Suppressor macrophage treated with lipopolysaccharide for 4 hours (primary cell): ENCODE measurements around the gene PDS5B.
"Not testable (repeated sequence)": the region's sequence is repeated elsewhere in the genome, so short reads cannot be mapped to it uniquely, and the experiment has no call there.

ENCODE experiments used
- DNase-seq: peaks from one replicate; pipeline ENCODE4 v3.0.0-alpha.2; 2020

Gene PDS5B

DNA sequence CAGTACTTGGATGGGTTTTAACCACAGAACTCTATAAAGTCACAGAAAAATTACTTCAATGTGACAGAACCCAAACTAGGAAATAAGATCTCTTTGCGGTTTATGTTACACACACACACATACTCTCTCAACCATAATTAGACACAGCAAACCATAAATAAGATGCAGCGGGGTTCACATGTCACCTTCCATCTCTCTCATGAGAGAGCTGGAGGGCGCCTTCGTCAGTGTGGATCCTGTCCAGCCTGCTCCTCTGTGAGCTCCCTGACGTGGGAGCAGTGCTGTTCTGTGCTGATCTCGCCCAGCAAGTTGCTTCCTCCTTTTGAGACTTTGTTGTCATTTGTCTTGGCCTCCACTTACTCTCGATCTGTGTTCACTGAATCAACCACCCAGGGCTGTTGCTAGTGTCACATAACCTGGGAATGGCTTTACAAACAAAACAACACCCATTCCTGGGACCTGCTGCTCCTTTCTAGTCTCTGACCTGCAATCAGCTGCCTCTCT is 225.1 kb downstream of the PDS5B start:
- DNase-seq: peak; percentile 20

DNA sequence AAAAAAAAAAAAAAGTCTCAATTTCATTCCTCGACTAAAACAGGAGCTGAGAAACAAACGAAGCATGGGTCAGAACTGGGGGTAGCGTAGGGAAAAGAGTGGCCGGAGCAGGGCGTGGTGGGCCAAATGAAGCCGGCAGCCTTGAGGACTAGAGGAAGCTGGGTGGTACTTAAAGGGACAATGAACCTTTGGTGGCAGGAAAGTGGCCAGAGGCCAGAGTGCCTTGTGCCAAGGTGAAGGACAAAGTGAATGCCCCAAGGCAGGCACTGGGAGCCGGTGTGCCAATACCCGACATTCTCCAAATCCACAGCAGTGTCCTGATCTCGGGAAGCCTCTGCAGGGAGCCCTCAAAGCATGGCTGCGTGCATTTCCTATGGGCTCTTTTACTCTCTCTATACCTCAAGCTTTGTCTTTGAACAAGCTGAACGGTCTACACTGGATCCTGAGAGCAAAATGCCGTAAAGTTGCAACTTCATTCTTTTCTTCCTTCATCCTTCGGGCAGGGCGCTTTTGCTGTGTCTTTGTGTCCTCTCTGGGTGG is 235.0 kb downstream of the PDS5B start:
- DNase-seq: no peak

DNA sequence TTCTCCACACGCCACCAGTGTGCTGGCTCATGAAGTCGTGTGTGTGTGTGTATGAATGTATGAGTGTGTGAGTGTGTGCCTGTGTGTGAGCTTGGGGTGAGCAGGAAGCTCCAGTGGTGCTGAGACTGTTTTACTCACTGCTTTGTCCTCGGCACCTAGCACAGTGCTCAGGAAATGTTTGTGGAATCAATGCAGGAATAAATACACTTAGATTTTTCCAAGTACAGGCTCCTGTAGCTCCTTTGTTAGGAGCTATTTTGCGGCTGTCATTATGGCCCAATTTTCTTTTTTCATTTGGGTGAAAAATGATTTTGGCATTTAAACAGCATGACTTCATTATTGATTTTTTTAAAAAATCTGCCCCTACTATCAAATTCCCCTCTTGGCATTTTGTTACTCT is 236.5 kb downstream of the PDS5B start:
- DNase-seq: no peak

DNA sequence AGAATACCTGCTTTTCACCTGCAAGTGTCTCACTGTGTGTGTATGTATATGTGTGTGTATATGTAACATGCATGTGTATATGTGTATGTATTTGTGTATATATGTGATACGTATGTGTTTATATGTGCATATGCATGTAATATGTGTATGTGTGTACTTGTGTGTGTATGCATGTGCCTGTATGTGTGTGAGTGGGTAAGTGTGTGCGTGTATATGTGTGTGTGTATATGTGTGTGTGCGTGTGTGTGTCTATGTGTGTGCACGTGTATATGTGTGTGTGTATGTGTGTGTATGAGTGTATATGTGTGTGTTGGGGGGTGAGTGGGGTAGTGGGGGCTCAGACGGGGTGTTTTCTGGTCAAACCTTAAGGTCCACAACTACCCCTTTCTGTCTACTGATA is 237.3 kb downstream of the PDS5B start:
- DNase-seq: no peak

DNA sequence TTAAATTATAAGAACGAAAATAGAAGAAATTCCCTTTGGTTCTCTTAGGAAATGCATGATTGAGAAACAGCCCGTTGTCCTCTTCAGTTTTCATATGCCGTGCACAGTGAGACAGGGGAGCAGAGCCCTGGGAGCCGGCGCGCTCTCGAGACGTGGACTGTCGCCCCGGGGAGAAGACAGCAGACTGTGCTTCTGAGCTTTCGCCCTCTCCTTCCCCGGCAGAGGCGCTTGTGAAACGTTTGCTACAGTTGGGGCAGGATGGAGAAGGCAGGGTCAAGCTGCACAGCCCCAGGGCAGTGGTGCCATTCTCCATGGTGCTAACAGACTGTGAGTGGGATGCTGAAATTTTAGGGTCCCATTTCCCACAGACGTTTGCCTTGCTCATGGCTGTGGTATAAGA is 237.8 kb downstream of the PDS5B start:
- DNase-seq: no peak

DNA sequence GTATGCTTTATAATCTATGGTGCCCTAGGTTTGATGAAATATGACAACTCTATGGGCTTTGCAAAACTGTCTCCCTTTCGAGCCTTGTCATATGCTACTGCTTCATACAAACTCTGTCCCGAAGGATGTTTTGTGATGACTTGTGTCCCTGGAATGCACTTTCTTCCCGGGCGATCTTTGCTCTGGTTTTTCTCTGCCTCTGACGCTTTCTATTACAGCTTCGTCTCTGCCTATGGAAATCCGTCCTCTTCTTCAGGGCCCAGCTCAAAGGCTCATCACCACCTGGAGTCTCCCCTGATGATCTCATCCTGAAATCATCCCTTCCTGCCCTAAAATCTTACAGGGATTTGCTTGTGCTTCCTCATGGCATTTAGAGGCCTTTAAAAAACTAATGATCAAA is 238.4 kb downstream of the PDS5B start:
- DNase-seq: no peak

DNA sequence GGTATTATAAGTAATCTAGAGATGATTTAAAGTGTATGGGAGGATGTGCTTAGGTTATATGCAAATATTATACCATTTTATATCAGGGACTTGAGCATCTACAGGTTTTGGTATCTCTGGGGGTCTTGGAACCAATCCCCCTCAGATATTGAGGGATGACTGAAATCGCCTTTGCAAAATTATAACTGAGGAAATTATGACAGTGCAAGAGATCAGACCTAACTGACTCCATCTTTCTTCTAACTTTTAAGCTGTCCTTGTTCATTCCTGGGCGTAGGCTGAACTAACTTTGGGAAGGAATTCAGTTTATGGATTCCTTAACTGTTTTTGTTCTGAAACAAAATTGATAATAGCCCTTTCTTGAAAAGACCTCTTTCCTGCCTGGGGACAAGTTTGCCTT is 239.2 kb downstream of the PDS5B start:
- no peak for DNase-seq

DNA sequence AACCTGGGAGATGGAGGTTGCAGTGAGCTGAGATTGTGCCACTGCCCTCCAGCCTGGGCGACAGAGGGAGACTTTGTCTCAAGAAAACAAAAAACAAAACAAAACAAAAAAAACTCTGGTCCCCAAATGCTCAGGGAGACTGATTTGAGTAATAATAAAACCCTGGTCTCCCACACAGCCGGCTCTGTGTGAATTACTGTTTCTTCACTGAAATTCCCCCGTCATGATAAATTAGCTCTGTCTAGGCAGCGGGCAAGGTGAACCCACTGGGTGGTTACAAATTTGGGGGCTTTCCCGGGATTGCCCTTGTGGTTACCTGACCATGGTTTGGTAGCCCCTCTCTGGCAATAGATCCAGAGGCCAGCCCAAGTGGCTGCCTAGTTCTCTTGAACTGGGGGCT is 240.1 kb downstream of the PDS5B start:
- not testable (repeated sequence) for DNase-seq
